GM21390 (cell line): ENCODE results near the gene RNF144A.

Experiments
- ATAC-seq: cut with Tn5 transposase; IDR thresholded peaks from one replicate; pipeline ENCODE4 v1.9.1; 2021; ENCODE audit not compliant: unreplicated experiment

Gene RNF144A

DNA sequence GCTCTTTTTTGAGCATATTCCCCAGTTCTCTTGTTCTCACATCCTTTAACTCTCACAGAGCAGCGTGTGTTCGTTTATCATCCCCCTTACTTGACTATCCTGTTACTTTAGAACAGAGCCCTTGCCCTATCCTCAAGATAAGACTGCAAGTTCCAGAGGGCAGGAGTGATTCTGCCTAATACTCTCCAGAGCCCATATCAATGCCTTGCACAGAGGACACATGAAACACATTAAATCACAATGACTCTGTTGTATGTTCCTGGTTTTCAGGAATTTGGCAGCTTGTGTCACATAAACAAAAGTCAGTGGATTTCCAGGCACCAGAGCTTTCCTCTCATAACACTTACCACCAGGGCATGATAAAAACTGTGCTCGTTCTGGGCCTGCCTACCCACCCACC lies 156.7 kb downstream of the RNF144A start:
- no peak for ATAC-seq

DNA sequence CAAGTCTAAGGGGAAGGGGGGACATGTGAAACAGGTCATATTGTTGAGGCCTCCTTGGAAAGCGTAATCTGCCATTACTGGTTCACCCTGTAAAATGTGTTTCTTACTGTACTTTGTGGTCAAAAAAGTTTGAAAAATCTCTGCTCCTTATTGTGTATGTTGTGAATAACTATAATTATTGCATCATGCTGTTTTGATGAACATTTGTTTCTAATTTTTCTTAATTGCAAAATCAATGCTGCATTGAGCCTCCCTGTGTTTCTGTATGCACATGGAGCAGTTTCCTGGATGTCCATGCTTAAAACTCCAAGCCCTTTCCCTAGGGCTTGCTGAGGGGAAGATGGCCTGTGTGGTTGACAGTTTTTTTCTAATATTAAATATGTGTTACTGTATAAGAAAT lies 158.6 kb downstream of the RNF144A start:
- no peak for ATAC-seq

DNA sequence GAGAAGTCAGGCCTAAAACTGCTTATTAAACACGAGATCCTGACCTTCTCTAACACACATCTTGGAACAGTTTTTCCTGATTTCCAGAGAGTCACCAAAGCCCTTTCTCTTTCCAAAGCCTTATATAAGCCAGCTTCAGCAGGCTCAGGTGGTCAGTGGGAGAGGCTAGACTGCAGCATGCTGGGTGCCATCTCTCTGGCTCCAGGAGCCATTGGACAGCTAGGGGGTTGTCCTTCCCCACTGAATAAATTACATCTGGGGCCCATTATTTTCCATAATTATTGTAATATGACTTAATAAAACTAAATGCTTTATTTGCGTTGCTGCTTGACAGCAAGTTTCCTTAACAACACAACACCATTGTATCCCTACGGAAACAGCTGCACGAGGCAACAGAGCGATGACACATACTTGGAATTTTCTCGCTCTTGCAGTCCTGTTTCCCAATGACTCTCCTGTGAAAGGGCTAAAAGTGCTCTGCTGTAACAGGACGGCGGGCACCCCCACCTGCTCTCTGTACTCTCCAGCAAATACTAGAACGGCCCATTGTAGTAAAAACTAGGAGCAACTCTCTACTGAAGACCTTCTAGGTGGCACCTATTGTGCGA lies 160.6 kb downstream of the RNF144A start:
- ATAC-seq = no peak

DNA sequence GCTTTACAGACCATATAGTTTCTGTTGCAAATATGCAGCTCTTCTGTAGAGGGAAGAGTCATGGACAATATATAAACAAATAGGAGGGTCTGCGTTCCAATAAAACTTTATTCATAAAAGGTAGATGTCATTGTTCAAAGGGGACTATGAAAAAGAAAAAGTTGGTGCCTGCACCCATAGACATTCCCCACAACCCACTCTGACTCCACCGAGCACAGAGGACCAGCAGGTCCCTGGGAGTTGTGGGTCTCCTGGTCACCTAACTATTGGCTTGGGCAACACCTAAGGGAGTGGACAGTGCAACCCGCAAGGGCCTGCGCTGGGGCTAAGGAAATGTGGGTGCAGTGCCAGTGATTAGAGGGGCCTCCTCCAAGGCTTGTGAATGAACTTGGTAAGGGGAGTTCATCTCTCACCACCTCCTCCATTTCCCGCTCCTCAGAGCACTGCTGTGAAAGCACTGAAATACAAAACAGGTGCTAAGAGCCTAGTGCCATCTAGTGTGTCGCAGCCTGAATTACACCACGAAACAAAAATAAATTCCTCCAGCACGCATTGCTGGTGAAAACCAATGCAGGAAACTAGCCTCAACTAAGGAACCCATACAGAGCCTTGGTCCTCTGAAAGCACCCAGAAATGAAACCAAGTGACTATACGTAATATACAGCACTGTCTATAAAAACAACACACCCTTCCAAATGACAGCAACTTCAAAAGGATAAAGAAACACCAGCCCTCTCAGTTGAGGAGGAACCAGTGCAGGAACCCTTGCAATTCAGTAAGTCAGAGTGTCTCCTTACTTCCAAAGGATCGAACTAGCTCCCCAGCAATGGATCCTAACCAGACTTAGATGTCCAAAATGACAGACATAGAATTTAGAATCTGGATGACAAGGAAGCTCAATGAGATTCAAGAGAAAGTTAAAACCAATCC lies 166.6 kb downstream of the RNF144A start:
- no peak for ATAC-seq

DNA sequence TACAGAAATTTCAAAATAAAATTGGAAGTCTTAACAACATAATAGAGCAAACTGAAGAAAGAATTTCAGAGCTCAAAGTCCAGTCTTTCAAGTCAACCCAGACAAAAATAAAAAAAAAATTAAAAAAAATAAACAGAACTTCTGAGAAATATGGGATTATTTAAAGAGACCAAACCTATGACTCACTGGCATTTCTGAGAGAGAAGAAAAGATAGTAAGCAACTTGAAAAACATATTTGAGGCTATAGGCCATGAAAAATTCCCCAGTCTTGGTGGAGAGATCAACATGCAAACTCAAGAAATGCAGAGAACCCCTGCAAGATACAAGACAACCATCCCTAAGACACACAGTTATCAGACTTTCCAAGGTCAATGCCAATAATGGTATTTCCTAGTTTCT lies 167.4 kb downstream of the RNF144A start:
- ATAC-seq = no peak

DNA sequence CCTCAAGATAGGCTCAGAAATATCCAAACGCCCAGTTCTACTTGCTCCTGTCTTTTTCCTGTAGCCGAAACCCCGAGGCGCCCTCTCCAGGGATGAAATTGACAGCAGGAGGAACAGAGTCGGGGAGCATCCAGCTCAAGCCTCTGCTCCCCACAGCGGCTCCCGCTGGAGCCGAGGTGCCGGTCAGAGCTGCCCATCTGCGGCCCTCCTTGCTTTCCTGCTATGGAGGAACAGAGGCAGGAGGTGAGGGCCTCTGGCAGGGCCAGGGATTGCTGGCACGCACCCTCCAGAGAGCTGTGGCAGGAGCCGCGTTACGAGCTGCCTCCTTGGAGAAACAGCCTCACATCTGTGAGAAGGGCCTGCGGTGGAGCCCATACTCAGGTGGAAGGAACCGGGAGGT lies 172.1 kb downstream of the RNF144A start:
- ATAC-seq = no peak

DNA sequence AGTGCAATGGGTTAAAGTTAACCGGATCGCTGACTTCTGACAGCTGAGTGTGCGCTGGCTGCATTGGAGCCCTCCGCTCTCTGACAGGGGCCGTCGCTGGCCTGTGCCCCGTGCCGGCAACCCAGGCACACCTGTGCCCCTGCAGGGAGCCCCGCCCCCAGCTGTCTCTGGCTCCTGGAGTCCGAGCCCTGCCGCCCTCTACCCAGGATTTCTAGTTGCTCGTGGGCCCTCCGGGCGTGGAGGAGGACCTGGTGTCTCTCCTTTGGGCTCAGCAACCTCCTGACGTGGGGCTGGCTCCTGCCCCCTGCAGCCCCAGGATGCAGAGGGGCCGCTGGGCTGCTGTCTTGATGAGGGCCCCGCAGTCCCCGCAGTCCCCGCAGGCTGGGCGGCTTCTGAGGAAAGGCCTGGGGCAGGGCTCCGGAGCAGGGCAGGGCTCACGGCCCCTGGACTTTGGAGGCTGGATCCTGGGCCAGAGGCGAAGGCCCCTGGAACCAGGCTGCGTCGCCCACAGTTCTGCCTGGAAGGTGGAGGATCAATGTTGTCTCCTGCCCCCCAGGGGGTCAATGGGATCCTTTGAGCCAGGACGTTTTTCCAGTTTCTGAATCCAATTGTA lies 172.8 kb downstream of the RNF144A start:
- no peak for ATAC-seq

DNA sequence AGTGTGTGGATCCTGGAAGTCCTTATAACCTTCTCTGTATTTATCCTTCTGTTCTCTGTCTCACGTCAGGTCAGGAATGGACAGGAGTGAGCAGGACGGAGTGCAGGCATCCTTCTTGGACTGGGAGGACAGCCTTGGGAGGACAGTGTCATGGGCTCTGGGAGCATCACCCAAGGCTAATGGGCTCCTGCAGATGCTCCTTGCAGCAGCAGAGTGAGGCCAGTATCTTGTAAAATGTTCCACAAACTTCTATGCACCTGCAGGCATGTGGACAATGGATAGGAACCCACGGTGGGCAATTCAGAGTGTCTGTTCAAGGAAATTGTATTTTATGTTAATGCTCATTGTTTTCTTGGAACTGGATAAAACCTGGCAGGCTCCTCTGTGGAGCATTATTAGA lies 176.2 kb downstream of the RNF144A start:
- no peak for ATAC-seq
